NCI-H2171 treated with DMSO at 0.1 percent for 48 hours (cell line): Measurements from ENCODE around the gene SARS1.

Experiments used
- DNase-seq: peaks from one replicate; lab custom pipeline; 2025; lab: John Stamatoyannopoulos, UW

SARS1 gene

DNA sequence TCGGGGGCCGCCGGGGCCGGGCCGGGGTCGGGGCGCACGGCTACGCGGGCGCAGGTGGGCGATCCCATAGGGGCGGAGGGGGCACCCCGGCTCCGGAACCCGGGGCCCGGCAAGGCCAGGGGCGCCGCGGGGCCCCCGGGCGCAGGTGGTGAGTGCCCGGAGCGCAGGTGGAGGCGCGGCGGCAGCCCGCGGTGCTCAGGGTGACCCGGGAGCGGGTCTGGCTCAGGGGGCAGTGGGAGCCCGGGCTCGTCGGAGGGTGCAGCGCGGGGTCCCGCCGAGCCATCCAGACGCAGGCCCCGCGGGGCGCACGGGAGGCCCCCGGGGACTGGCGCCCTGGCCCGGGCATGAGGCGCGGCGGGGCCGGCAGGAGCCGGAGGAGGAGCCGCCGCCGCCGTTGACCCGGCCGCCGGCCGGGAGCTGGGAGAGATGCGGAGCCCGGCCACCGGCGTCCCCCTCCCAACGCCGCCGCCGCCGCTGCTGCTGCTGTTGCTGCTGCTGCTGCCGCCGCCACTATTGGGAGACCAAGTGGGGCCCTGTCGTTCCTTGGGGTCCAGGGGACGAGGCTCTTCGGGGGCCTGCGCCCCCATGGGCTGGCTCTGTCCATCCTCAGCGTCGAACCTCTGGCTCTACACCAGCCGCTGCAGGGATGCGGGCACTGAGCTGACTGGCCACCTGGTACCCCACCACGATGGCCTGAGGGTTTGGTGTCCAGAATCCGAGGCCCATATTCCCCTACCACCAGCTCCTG lies 36.1 kb downstream of the SARS1 start:
- DNase-seq, result no peak

DNA sequence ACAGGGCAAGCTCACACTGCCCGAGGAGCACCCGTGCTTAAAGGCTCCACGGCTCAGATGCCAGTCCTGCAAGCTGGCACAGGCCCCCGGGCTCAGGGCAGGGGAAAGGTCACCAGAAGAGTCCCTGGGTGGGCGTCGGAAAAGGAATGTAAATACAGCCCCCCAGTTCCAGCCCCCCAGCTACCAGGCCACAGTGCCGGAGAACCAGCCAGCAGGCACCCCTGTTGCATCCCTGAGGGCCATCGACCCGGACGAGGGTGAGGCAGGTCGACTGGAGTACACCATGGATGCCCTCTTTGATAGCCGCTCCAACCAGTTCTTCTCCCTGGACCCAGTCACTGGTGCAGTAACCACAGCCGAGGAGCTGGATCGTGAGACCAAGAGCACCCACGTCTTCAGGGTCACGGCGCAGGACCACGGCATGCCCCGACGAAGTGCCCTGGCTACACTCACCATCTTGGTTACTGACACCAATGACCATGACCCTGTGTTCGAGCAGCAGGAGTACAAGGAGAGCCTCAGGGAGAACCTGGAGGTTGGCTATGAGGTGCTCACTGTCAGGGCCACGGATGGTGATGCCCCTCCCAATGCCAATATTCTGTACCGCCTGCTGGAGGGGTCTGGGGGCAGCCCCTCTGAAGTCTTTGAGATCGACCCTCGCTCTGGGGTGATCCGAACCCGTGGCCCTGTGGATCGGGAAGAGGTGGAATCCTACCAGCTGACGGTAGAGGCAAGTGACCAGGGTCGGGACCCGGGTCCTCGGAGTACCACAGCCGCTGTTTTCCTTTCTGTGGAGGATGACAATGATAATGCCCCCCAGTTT lies 36.9 kb downstream of the SARS1 start:
- no peak for DNase-seq

DNA sequence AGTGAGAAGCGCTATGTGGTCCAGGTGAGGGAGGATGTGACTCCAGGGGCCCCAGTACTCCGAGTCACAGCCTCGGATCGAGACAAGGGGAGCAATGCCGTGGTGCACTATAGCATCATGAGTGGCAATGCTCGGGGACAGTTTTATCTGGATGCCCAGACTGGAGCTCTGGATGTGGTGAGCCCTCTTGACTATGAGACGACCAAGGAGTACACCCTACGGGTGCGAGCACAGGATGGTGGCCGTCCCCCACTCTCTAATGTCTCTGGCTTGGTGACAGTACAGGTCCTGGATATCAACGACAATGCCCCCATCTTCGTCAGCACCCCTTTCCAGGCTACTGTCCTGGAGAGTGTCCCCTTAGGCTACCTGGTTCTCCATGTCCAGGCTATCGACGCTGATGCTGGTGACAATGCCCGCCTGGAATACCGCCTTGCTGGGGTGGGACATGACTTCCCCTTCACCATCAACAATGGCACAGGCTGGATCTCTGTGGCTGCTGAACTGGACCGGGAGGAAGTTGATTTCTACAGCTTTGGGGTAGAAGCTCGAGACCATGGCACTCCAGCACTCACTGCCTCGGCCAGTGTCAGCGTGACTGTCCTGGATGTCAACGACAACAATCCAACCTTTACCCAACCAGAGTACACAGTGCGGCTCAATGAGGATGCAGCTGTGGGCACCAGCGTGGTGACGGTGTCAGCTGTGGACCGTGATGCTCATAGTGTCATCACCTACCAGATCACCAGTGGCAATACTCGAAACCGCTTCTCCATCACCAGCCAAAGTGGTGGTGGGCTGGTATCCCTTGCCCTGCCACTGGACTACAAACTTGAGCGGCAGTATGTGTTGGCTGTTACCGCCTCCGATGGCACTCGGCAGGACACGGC lies 37.8 kb downstream of the SARS1 start:
- DNase-seq, result no peak

DNA sequence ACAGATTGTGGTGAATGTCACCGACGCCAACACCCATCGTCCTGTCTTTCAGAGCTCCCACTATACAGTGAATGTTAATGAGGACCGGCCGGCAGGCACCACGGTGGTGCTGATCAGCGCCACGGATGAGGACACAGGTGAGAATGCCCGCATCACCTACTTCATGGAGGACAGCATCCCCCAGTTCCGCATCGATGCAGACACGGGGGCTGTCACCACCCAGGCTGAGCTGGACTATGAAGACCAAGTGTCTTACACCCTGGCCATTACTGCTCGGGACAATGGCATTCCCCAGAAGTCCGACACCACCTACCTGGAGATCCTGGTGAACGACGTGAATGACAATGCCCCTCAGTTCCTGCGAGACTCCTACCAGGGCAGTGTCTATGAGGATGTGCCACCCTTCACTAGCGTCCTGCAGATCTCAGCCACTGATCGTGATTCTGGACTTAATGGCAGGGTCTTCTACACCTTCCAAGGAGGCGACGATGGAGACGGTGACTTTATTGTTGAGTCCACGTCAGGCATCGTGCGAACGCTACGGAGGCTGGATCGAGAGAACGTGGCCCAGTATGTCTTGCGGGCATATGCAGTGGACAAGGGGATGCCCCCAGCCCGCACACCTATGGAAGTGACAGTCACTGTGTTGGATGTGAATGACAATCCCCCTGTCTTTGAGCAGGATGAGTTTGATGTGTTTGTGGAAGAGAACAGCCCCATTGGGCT lies 38.6 kb downstream of the SARS1 start:
- DNase-seq, result no peak

DNA sequence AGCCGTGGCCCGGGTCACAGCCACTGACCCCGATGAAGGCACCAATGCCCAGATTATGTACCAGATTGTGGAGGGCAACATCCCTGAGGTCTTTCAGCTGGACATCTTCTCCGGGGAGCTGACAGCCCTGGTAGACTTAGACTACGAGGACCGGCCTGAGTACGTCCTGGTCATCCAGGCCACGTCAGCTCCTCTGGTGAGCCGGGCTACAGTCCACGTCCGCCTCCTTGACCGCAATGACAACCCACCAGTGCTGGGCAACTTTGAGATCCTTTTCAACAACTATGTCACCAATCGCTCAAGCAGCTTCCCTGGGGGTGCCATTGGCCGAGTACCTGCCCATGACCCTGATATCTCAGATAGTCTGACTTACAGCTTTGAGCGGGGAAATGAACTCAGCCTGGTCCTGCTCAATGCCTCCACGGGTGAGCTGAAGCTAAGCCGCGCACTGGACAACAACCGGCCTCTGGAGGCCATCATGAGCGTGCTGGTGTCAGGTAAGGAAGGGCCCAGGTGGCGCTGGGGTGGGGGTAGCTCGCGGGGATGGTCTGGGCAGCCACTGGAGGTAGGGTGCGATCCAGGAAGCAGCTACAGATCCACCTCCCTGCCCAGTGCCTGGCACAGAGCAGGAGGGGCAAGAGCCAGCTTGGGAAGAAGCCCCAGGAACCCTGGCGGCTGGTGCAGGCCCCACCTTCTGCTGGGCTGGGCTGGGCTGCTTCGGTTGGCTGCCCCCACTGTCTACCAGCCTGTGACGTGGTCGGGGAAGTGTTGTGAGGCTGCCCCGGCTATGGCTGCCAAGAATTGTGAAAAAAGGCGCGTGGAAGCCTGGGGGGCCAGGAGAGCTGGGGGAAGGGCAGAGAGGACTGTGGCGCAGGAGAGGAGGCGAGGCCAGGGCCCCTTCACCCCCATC lies 39.4 kb downstream of the SARS1 start:
- DNase-seq, result no peak

DNA sequence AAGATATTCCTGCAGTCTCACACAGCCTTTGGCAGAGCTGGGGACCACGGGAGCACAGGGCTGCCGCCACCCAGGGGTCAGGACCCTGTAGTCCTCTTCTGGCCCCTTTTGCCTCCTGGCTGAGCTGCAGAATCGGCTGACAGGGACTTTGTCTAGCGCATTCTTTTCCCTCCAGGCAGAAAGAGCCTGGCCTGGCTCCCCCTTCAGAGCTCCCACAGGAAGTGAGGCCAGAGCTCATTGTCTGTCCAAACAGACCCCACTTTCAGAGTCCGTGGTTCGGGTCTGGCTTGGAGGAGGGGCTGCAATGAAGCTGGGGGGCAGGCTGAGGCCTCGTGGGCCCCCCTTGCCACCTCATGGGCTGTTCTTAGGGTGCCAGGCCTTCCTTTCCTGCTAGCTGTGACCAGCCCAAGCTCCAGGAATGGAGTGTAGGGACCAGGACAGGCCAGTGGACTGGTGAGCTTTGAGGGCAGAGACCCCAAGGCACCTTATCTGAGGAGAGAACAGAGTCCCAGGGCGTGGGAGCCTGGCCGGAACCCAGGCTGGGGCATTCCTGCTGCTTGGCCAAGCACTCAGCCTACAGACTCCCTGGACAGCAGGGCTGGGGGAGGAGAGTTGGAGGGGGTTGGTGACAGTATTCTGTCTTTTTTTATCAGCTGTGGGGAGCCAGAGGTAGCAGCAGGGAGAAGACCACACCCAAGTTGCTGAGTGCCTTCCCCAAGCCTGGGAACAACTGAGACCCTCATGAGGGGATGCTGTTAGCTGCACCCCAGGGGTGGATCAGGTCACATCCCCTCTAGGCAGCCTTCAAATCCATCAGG lies 40.3 kb downstream of the SARS1 start:
- no peak for DNase-seq

DNA sequence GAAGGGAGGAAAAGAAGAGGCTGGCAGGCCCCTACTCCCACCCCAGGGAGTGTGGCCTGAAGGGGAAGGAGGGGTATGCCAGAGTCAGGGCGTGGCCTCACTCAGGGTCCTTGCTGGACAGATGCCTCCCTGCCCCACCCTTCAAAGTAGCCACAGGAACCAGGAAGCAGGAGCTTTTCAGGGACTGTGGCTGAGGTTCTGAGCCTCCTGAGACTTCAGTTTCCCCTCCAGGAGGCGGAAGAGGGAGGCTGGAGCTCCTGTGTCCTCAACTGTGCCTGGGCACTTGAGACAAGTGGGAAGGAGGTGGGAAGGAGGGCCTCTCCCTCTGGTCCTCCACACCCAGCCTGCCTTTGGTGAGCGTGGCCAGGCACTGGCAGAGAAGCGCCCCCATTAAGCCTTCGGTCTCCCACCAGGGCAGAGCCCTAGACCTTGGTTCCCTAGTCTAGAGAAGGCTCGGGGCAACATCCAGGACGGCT lies 40.9 kb downstream of the SARS1 start:
- DNase-seq, result no peak

DNA sequence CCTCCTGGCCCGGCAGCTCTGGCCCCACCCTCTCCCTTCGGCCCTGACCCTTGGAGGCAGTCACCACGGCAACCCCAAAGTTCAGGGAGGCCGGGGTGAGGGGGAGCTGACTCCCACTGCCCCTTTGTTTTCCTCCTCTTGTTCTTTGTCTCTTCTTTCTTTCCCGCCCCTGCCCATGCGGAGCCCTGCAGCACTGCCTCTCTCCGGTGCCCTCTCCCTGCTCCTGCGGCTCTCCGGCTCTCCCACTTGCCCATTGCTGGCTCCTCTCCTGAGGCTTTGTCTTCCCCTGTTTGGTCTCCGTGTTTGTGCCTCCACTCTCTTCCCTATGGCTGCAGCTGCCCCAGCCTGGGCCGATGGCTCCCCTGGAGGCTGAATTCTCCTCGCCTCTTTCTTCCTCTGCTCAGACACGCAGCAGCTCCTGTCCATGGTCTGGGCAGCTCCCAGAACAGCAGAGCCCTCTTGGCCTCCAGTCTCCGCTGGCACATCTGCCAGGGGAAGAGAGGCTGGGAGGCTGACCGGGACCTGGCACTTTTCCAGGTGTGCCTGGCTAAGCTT lies 41.5 kb downstream of the SARS1 start:
- DNase-seq, result no peak

DNA sequence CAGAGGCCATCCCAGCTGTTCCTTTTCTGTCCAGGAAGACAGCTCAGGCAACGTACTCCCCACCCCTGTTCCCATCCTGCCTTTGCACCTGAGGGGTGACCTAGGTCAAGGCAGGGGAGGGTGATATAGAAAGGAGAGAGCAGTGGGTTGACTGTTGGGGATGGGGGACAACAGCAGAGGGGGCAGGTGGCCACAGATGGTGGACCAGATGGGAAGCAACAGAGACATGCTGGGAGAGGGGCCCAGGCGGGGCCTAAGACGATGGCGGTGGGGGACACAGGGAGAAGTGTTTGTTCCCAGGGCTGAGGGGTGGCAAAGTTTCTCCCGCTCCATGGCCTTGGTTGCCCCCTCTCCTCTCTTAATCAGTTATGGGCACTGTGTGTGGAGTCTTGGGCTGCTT lies 42.0 kb downstream of the SARS1 start:
- DNase-seq, result peak; percentile 88

DNA sequence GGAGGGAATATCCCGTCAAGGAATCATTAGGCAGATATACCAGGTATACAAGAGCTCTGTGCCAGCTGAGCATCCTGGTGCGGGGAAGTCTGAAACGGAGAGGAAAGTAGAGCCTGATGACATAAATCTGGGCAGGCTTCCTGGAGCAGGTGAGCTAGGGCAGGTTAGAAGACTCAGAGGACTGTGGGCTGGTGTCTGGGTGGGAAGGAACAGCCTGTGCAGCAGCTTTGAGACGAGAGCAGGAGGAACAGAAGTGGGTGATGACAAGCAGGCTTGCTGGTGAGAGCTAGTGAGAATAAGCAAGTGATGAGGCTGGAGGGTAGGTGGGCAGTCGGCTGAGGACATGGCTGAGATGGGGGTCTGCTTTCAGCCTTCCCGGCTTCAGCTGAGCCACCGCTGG lies 42.4 kb downstream of the SARS1 start:
- DNase-seq, result peak; percentile 84

DNA sequence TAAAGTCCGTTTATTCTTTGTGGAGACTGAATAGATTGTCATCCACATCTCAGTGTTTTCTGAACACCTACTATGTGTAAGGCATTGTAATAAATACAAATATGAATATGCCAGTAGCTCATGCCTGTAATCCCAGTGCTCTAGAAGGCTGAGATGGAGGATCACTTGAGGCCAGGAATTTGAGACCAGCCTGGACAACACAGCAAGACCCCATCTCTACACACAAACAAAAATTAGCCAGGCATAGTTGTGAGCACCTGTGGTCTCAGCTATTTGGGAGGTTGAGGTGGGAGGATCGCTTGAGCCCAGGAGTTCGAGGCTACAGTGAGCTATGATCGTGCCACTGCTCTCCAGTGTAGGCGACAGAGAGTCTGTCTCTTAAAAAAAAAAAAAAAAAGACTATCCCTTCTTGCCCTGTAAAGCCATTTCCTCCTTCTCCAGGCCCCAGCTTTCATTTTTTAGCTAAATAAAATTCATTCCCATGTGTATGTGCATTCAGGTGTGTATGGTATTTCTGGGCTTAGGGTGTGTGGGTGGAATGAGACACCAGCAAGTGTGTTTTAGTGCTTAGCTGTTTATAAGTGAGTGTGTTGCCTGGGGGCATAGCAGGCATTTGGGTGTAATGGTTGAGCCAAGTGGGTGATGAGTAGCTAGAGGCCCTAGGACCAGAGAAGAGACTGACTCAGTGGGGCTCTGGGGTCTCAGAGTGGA lies 43.4 kb downstream of the SARS1 start:
- no peak for DNase-seq

DNA sequence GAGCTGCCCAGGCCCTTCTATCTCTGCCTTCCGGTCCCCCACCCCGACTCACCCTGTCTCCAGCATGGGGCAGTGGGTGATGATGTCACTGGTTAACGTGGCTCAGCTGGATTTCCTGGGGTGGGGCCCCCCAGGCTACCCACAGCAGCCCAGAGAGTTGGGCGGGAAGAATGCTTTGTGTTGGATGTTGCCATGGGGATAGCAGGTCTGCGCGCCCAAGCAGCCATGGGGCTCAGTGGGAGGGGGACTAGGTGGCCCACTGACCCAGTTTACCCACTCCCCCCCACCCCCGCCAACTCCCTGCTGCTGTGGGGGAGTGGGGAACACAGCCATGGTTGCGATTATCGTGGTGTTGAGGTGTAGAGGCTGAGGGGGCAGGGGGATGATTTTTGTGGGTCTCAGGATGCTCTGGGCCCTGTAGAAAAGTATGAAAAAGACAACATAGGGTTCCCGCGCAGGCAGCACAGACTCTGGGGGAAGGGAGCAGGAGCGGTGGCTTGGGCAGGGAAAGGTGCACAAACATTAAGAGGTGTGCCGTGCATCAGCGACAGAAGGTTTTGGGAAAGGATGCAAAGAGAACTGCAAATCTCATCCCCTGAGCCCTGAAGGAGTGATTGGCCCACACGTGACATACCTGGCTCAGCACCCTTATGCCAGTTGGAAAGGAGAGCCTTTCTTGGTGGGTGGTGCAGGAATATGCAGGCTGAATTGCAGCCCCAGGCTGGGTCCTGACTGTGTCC lies 44.1 kb downstream of the SARS1 start:
- no peak for DNase-seq

DNA sequence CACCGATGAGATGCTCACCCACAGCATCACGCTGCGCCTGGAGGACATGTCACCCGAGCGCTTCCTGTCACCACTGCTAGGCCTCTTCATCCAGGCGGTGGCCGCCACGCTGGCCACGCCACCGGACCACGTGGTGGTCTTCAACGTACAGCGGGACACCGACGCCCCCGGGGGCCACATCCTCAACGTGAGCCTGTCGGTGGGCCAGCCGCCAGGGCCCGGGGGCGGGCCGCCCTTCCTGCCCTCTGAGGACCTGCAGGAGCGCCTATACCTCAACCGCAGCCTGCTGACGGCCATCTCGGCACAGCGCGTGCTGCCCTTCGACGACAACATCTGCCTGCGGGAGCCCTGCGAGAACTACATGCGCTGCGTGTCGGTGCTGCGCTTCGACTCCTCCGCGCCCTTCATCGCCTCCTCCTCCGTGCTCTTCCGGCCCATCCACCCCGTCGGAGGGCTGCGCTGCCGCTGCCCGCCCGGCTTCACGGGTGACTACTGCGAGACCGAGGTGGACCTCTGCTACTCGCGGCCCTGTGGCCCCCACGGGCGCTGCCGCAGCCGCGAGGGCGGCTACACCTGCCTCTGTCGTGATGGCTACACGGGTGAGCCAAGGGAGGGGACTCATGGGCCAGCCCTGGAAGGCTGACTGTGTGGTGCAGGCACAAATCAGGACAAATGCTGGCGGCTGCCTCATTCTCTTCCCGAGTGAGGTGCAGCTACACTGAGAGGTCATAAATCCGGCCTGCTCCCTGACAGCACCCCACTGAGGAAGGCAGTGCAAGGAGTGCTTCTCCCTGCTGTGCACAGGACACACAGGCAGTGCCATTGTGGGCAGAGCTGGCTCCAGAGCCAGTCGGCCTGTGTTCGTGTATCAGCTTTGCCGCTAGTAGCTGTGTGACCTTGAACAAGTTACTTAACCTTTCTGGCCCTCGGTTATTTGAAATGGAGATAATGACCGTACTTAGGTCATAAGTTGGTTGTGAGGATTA lies 45.1 kb downstream of the SARS1 start:
- DNase-seq, result no peak

DNA sequence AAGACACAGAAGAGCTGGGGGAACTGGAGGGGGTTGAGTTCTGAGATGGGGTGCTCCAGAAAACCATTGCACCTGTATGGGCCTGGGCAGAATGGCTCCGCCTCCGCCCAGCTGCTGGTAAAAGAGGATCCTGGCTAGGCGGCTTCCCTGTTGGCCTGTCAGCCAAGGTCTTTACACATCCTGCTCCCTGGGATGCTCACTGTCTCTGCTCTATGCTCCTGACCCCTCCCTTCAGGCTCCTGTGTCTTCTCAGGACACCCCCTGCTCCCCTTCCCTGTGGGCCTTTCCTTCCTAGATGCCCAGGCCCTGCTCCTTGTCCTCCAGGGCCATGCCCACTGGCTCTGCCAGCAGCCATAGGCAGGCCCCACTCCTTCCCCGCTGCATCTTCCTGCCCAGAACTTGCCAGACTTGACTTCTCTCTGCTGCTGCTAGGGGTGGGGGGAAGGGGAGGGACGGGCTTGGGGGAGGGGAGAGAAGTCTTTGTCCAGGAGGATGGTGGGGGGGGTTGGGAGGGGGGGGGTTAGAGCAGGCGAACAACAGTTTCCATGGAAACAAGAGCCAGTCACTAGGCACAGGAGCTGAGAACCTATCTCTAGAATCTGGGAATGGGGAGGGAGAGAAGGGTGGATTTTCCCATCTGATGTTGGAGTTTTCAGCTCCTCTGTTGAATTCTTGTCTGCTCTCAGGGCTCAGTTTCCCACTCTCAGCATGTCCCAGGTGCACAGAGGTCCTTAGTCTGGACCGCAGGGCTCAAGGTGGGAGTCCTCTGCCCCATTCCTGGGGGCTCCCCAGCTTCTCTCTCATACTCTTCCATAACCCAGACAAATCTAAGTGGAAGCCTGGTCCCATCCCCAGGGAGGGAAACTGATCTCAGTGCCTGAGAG lies 46.2 kb downstream of the SARS1 start:
- no peak for DNase-seq

DNA sequence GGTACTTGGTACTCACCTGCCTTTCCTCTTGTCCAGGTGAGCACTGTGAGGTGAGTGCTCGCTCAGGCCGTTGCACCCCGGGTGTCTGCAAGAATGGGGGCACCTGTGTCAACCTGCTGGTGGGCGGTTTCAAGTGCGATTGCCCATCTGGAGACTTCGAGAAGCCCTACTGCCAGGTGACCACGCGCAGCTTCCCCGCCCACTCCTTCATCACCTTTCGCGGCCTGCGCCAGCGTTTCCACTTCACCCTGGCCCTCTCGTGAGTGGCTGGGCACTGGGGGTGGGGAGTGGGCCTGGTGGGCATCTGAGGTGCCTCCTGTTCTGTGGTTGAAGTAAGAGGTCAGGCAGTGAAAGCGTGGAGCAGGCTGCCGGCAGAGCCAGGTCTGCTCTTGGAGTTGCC lies 47.3 kb downstream of the SARS1 start:
- no peak for DNase-seq

DNA sequence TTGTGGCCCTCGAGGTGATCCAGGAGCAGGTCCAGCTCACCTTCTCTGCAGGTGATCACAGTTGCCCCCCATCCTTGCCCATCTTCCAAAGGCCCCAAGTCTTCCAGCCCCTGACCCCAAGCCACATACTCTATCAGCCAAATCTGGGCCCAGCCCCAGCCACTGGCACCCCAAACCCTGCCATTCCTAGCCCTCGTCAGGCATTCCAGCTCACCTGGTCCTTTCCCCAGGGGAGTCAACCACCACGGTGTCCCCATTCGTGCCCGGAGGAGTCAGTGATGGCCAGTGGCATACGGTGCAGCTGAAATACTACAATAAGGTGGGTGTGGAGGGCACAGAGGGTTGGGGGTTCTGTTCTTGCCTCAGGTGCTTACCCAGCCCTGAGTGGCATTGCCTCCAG lies 47.9 kb downstream of the SARS1 start:
- no peak for DNase-seq
